ENCODE results near the gene PARD3B.

Gene PARD3B

DNA sequence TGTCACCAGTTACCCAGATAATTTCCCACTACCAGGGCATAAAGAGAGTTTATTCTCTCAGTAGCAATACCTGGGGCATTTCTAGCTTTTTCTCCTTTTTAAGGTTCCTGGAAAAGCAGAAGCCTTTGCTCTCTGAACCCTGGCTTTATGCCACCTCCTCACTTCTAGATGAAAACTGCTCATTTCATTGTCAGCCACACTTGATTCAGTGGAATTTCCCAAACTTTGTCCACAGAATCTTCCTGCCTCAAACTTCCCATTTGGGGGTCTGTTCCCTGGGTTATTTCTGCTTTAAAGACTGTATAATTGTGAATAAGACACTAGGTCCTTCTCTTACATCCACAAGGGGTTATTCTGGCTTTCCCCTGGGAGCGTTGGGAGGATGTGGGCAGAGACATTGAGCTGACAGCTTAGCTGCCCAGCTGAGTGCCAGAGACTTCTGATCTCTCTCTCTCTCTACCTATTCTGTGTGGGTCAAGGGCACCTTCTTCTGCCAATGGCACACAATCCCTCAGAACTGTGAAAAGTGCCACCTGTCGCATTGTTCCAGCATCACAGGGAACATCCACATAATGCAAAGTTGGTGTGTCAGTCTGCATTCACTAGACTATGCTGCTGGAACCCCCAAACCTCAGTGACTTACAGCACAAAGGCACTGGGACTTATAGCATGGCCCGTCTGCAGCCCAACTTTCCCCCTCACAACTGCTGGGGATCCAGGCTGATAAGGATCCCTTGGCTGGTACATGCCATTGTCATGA is 1117.1 kb downstream of the PARD3B start:
- ChIA-PET CTCF (no interaction called here), POLR2A (ENCODE audit: low non-redundant PET) (no interaction called here)
- TF ChIP-seq, protein P1, sequence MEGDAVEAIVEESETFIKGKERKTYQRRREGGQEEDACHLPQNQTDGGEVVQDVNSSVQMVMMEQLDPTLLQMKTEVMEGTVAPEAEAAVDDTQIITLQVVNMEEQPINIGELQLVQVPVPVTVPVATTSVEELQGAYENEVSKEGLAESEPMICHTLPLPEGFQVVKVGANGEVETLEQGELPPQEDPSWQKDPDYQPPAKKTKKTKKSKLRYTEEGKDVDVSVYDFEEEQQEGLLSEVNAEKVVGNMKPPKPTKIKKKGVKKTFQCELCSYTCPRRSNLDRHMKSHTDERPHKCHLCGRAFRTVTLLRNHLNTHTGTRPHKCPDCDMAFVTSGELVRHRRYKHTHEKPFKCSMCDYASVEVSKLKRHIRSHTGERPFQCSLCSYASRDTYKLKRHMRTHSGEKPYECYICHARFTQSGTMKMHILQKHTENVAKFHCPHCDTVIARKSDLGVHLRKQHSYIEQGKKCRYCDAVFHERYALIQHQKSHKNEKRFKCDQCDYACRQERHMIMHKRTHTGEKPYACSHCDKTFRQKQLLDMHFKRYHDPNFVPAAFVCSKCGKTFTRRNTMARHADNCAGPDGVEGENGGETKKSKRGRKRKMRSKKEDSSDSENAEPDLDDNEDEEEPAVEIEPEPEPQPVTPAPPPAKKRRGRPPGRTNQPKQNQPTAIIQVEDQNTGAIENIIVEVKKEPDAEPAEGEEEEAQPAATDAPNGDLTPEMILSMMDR (conservative IDR thresholded peaks at IDR 0.05; ENCODE audit: low read depth): no peak
- DNase-seq (ENCODE audit: low spot score): no peak
- no peak overlapping the region for H3K27ac ChIP-seq

DNA sequence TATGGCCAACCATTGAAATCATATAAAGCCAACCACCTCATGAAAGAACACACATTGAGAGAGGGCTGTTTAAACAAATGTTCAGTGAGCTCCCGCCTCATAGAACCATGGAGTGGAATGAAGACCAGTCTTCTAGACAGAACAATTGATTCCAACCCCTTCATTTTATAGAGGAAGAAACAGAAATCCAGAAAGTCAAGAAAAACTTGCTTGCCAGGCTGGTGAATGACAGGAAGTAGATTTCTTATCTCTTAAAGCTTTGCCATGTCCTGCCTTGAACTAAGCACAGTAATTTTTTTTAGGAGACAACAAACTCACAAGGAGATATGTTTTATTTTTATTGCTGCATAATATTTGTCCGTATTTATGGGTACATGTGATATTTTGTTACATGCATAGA is 1120.5 kb downstream of the PARD3B start:
- ChIA-PET CTCF (interaction anchor here (0.5 to 0.7 kb wide), 3 partner anchors 14 to 501 kb away, joined by 3 to 5 read pairs (median 3); no protein-coding TSS in a partner anchor), POLR2A (ENCODE audit: low non-redundant PET) (no interaction called here)
- DNase-seq (ENCODE audit: low spot score): no peak
- H3K27ac ChIP-seq: no peak overlapping the region
- TF ChIP-seq, protein P1 (conservative IDR thresholded peaks at IDR 0.05; ENCODE audit: low read depth): no peak

Measured in RWPE1 (cell line).